ENCODE measurements around the gene RIC3.

GRCh38 chr11:8205566-8205965 is 36.7 kb upstream of the RIC3 start:
- TF ChIP-seq CTCF (IDR thresholded peaks at IDR 0.05; ENCODE audit: poor library complexity) (no peak), EZH2phosphoT487 (IDR thresholded peaks at IDR 0.05; ENCODE audit: low read depth, severe bottlenecking, unreplicated experiment) (no peak), EZH2 (IDR thresholded peaks at IDR 0.05; ENCODE audit: borderline replicate concordance) (no peak)
